Ascending aorta (tissue), 2 donors: Measurements from ENCODE around the gene PLEKHS1. TPM values are rescaled to one million over a fixed set of nuclear protein-coding genes. Genes with fewer than 3 reads are reported as not detected.
"Not testable (repeated sequence)": the region's sequence is repeated elsewhere in the genome, so short reads cannot be mapped to it uniquely, and the experiment has no call there.

Experiments
- DNase-seq, 2 donors: peaks; one replicate each; pipeline ENCODE4 v3.0.0-alpha.2; 2019; ENCODE audit warnings: low spot score in 2 of 2
- H3K27ac ChIP-seq, 2 donors: fragments of 200-600 bp; sonication (generic); one replicate each; pipeline ENCODE4 v1.5.1; 2016 to 2017; ENCODE audit warnings: mild to moderate bottlenecking in 1 of 2
- H3K27me3 ChIP-seq: fragments of 200-600 bp; sonication (generic); one replicate; pipeline ENCODE4 v1.5.1; 2017
- H3K36me3 ChIP-seq, 2 donors: fragments of 200-600 bp; sonication (generic); one replicate each; pipeline ENCODE4 v1.5.1; 2016
- H3K4me1 ChIP-seq, 2 donors: fragments of 200-600 bp; sonication (generic); one replicate each; pipeline ENCODE4 v1.5.1; 2016 to 2017; ENCODE audit warnings: mild to moderate bottlenecking in 1 of 2
- H3K4me3 ChIP-seq, 2 donors: fragments of 200-600 bp; sonication (generic); one replicate each; pipeline ENCODE4 v1.5.1; 2016 to 2017; ENCODE audit warnings: mild to moderate bottlenecking in 1 of 2
- H3K9me3 ChIP-seq, 2 donors: fragments of 200-600 bp; sonication (generic); one replicate each; pipeline ENCODE4 v1.5.1; 2016
- CTCF ChIP-seq, 3 experiments: fragments of 200-600 bp in 2 of 3; fragments of 450-650 bp in 1 of 3; sonication (generic) in 2 of 3; IDR thresholded peaks; one replicate each; pipeline ENCODE4 v1.5.1; 2016 to 2019; ENCODE audit warnings: antibody characterized with exemption in 3 of 3, mild to moderate bottlenecking in 1 of 3, moderate library complexity in 1 of 3
- intact Hi-C: fragments of 100-400 bp; cut with DNase I; formaldehyde crosslinking; loops from one replicate; pipeline ENCODE4 v1.15.1; 2023
- total RNA-seq: library from RNA; depleted of rRNA; stranded (reverse); fragments of >200 nt; gene quantifications from one replicate; pipeline ENCODE4 v1.1.0, GENCODE V29; 2016

The PLEKHS1 gene
- total RNA-seq, 1 donor from 2014 or later = not detected

- Histone ChIP-seq H3K27ac (no peak overlapping the region), H3K36me3 (no peaks in the 10 kb centered on the region), H3K4me3 (no peak overlapping the region), H3K9me3 (no peaks in the 10 kb centered on the region), H3K27me3 (no peaks in the 10 kb centered on the region), H3K4me1 (no peaks in the 10 kb centered on the region)
- no peak for TF ChIP-seq CTCF (IDR thresholded peaks at IDR 0.05)
- intact Hi-C loops = no loop called here
- no peak for DNase-seq
Observed at GRCh38 chr10:113819989-113820388, 68.5 kb downstream of the PLEKHS1 start.

GRCh38 chr10:113820507-113820906 is 69.0 kb downstream of the PLEKHS1 start:
- TF ChIP-seq CTCF (IDR thresholded peaks at IDR 0.05) = no peak
- Histone ChIP-seq H3K27me3 (no peaks in the 10 kb centered on the region), H3K9me3 (no peaks in the 10 kb centered on the region), H3K36me3 (no peaks in the 10 kb centered on the region), H3K4me3 (no peak overlapping the region), H3K27ac (no peak overlapping the region), H3K4me1 (no peaks in the 10 kb centered on the region)
- DNase-seq = no peak
- intact Hi-C loops = no loop called here

GRCh38 chr10:113821306-113821705 is 69.8 kb downstream of the PLEKHS1 start:
- H3K4me3 ChIP-seq, H3K4me1 ChIP-seq, DNase-seq, H3K27ac ChIP-seq, intact Hi-C loops, H3K9me3 ChIP-seq, H3K27me3 ChIP-seq, H3K36me3 ChIP-seq: not testable (repeated sequence)

GRCh38 chr10:113822174-113822573 is 70.7 kb downstream of the PLEKHS1 start:
- Histone ChIP-seq H3K27me3 (no peaks in the 10 kb centered on the region), H3K4me1 (no peaks in the 10 kb centered on the region), H3K4me3 (no peak overlapping the region), H3K27ac (no peak overlapping the region), H3K36me3 (no peaks in the 10 kb centered on the region), H3K9me3 (no peaks in the 10 kb centered on the region)
- no peak for TF ChIP-seq CTCF (IDR thresholded peaks at IDR 0.05)
- intact Hi-C loops = no loop called here
- DNase-seq = no peak

- intact Hi-C loops = no loop called here
- no peak for DNase-seq
- no peak overlapping the region for H3K27ac ChIP-seq
- no peaks in the 10 kb centered on the region for H3K9me3 ChIP-seq
- TF ChIP-seq CTCF (IDR thresholded peaks at IDR 0.05) = no peak
- H3K4me1 ChIP-seq = no peaks in the 10 kb centered on the region
- H3K4me3 ChIP-seq = no peak overlapping the region
- no peaks in the 10 kb centered on the region for H3K27me3 ChIP-seq
- H3K36me3 ChIP-seq = no peaks in the 10 kb centered on the region
Observed at GRCh38 chr10:113823389-113823788, 71.9 kb downstream of the PLEKHS1 start.

GRCh38 chr10:113825791-113826190 is 74.3 kb downstream of the PLEKHS1 start:
- H3K27me3 ChIP-seq = no peaks in the 10 kb centered on the region
- H3K27ac ChIP-seq = no peak overlapping the region
- DNase-seq = no peak
- intact Hi-C loops = no loop called here
- no peaks in the 10 kb centered on the region for H3K4me1 ChIP-seq
- H3K4me3 ChIP-seq = no peak overlapping the region
- no peak for TF ChIP-seq CTCF (IDR thresholded peaks at IDR 0.05)
- H3K9me3 ChIP-seq = no peaks in the 10 kb centered on the region
- H3K36me3 ChIP-seq = no peaks in the 10 kb centered on the region

- H3K4me3 ChIP-seq, intact Hi-C loops, H3K4me1 ChIP-seq, H3K9me3 ChIP-seq, DNase-seq, H3K27ac ChIP-seq, H3K36me3 ChIP-seq, H3K27me3 ChIP-seq: not testable (repeated sequence)
Observed at GRCh38 chr10:113828567-113828966, 77.1 kb downstream of the PLEKHS1 start.
